CD14-positive monocyte (primary cell): ENCODE results near the gene TNFRSF12A. TPM values are rescaled to one million over a fixed set of nuclear protein-coding genes. Genes with fewer than 3 reads are reported as not detected.

Source experiments
- DNase-seq, 3 donors: peaks; one replicate each; pipeline ENCODE4 v3.0.0-alpha.2; 2011 to 2022
- H2AFZ ChIP-seq: 2 replicates; pipeline ENCODE4 v1.6.0; 2012; ENCODE audit warnings: mild to moderate bottlenecking, low read depth, low read length, inconsistent platforms; ENCODE audit not compliant: insufficient read depth, poor library complexity, severe bottlenecking
- H3K27ac ChIP-seq, 2 donors: 1 replicate in 1 of 2; 2 replicates in 1 of 2; pipeline ENCODE4 v1.5.1; 2012 to 2013; ENCODE audit warnings: low read length in 2 of 2, control low read depth in 1 of 2, inconsistent platforms in 1 of 2, low read depth in 1 of 2, mild to moderate bottlenecking in 1 of 2
- H3K27me3 ChIP-seq, 2 donors: one replicate each; pipeline versions ENCODE4 v1.6.0 to v1.6.1; 2011 to 2013; ENCODE audit warnings: low read length in 2 of 2; ENCODE audit not compliant: control insufficient read depth in 2 of 2, insufficient read depth in 2 of 2
- H3K36me3 ChIP-seq, 2 donors: replicated peaks in 1 of 2; 1 replicate in 1 of 2; 2 replicates in 1 of 2; pipeline versions ENCODE4 v1.5.1 to v1.6.1; 2012 to 2013; ENCODE audit warnings: low read length in 2 of 2, control low read depth in 1 of 2, inconsistent platforms in 1 of 2, mild to moderate bottlenecking in 1 of 2; ENCODE audit not compliant: insufficient read depth in 2 of 2, control insufficient read depth in 1 of 2
- H3K4me1 ChIP-seq, 2 donors: 1 replicate in 1 of 2; 2 replicates in 1 of 2; pipeline versions ENCODE4 v1.5.1 to v1.6.1; 2012 to 2013; ENCODE audit warnings: low read length in 2 of 2, control low read depth in 1 of 2, inconsistent platforms in 1 of 2, mild to moderate bottlenecking in 1 of 2, moderate library complexity in 1 of 2; ENCODE audit not compliant: insufficient read depth in 2 of 2, control insufficient read depth in 1 of 2
- H3K4me2 ChIP-seq: replicated peaks from 2 replicates; pipeline ENCODE3; 2012; ENCODE audit warnings: low read length, moderate library complexity, mild to moderate bottlenecking; ENCODE audit not compliant: poor library complexity, severe bottlenecking; ENCODE audit errors: extremely low read depth
- H3K4me3 ChIP-seq, 3 experiments: fragments of 200-600 bp in 1 of 3; sonication (generic) in 1 of 3; replicated peaks in 1 of 3; 1 replicate in 2 of 3; 2 replicates in 1 of 3; pipeline ENCODE4 v1.5.1; 2011 to 2013; ENCODE audit warnings: low read length in 3 of 3, mild to moderate bottlenecking in 3 of 3, control low read depth in 2 of 3, low read depth in 2 of 3, inconsistent platforms in 1 of 3, moderate library complexity in 1 of 3
- H3K79me2 ChIP-seq: 2 replicates; pipeline ENCODE4 v1.6.0; 2012; ENCODE audit warnings: mild to moderate bottlenecking, control low read depth, inconsistent platforms, low read length, moderate library complexity; ENCODE audit not compliant: insufficient read depth
- H3K9ac ChIP-seq: 2 replicates; pipeline ENCODE4 v1.6.0; 2017; ENCODE audit warnings: low read length, mild to moderate bottlenecking; ENCODE audit not compliant: insufficient read depth, poor library complexity, severe bottlenecking
- H3K9me3 ChIP-seq, 2 donors: replicated peaks in 1 of 2; 1 replicate in 1 of 2; 2 replicates in 1 of 2; pipeline versions ENCODE4 v1.5.1 to v1.6.1; 2012 to 2013; ENCODE audit warnings: low read length in 2 of 2, control low read depth in 1 of 2; ENCODE audit not compliant: control insufficient read depth in 1 of 2, insufficient read depth in 1 of 2
- H4K20me1 ChIP-seq: 2 replicates; pipeline ENCODE4 v1.6.0; 2012; ENCODE audit warnings: mild to moderate bottlenecking, low read length, control low read depth, moderate library complexity; ENCODE audit not compliant: insufficient read depth
- H3K27ac Mint-ChIP-seq, 7 donors: one replicate each; pipeline ENCODE4 v1.8.0; 2020; ENCODE audit warnings: mild to moderate bottlenecking in 7 of 7, mixed read lengths in 7 of 7, moderate library complexity in 6 of 7, inconsistent platforms in 2 of 7
- H3K27me3 Mint-ChIP-seq, 3 donors: one replicate each; pipeline ENCODE4 v1.8.0; 2021 to 2022; ENCODE audit warnings: low read depth in 3 of 3, mild to moderate bottlenecking in 3 of 3, mixed read lengths in 3 of 3, moderate library complexity in 3 of 3, inconsistent platforms in 1 of 3
- H3K36me3 Mint-ChIP-seq, 2 donors: one replicate each; pipeline ENCODE4 v1.8.0; 2020; ENCODE audit warnings: mixed read lengths in 2 of 2, inconsistent platforms in 1 of 2, mild to moderate bottlenecking in 1 of 2
- H3K4me1 Mint-ChIP-seq: one replicate; pipeline ENCODE4 v1.8.0; 2020; ENCODE audit warnings: mild to moderate bottlenecking, mixed read lengths
- H3K4me3 Mint-ChIP-seq, 2 donors: one replicate each; pipeline ENCODE4 v1.8.0; 2020; ENCODE audit warnings: mild to moderate bottlenecking in 2 of 2, mixed read lengths in 2 of 2, moderate library complexity in 1 of 2
- H3K9me3 Mint-ChIP-seq, 7 donors: one replicate each; pipeline ENCODE4 v1.8.0; 2020 to 2022; ENCODE audit warnings: mixed read lengths in 7 of 7, mild to moderate bottlenecking in 6 of 7, moderate library complexity in 6 of 7, inconsistent platforms in 2 of 7
- WGBS: methylation state at CpG from one replicate; pipeline ENCODE4 v1.1.5; 2013; ENCODE audit warnings: missing lambda C conversion rate; ENCODE audit not compliant: insufficient coverage; 5-methylcytosine and 5-hydroxymethylcytosine counted together
- intact Hi-C, 2 donors: fragments of 100-400 bp; cut with micrococcal nuclease; formaldehyde crosslinking; loops; one replicate each; pipeline versions ENCODE4 v1.15.0 to v1.15.1; 2023
- polyA plus RNA-seq, 3 donors: library from polyadenylated mRNA; depleted of rRNA in 1 of 3; unstranded in 2 of 3; stranded (reverse) in 1 of 3; fragments of 300-500 nt in 2 of 3; fragments of >200 nt in 1 of 3; fragmentation: Illumina TruSeq in 2 of 3; gene quantifications; 1 replicate in 2 of 3; 2 replicates in 1 of 3; pipeline ENCODE4 v1.2.3, GENCODE V29; 2012 to 2021
- TF ChIP-seq, protein P1 (sequence below): fragments of 200-600 bp; IDR thresholded peaks from one replicate; pipeline ENCODE4 v1.8.0; 2022; ENCODE audit warnings: antibody characterized with exemption, mild to moderate bottlenecking

TNFRSF12A gene
- polyA plus RNA-seq, 3 donors: 2.9 to 6.2 (median 5.7) TPM

DNA sequence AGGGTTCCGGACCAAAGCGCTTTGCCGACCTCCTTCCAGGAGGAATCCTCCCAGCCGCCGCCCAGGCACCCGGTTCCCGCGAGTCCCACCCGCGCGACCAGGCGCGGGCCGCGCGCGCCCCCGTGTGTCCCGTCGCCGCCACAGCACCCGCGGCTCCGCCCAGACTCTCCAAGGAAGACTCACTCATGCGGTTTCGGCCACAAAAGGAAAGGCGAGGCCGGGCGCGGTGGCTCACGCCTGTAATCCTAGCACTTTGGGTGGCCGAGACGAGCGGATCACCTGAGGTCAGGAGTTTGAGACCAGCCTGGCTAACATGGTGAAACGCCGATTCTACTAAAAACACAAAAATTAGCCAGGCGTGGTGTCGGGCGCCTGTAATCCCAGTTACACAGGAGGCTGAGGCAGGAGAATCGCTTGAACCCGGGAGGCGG lies 36.4 kb upstream of the TNFRSF12A start:
- Mint-ChIP-seq H3K27me3 (peaks cover 3 to 18% (median 4%) of the 10 kb centered on the region in 3 donors), H3K27ac (peak overlapping the region in 4 of 7 donors; percentile 36 to 83 (median 54)), H3K36me3 (no peaks in the 10 kb centered on the region), H3K9me3 (no peaks in the 10 kb centered on the region), H3K4me1 (peaks cover 23% of the 10 kb centered on the region), H3K4me3 (peak overlapping the region; percentile 57 to 76)
- no peaks in the 10 kb centered on the region for H3K27me3 ChIP-seq
- H3K4me2 ChIP-seq: peak overlapping the region; percentile 62
- TF ChIP-seq, protein P1, sequence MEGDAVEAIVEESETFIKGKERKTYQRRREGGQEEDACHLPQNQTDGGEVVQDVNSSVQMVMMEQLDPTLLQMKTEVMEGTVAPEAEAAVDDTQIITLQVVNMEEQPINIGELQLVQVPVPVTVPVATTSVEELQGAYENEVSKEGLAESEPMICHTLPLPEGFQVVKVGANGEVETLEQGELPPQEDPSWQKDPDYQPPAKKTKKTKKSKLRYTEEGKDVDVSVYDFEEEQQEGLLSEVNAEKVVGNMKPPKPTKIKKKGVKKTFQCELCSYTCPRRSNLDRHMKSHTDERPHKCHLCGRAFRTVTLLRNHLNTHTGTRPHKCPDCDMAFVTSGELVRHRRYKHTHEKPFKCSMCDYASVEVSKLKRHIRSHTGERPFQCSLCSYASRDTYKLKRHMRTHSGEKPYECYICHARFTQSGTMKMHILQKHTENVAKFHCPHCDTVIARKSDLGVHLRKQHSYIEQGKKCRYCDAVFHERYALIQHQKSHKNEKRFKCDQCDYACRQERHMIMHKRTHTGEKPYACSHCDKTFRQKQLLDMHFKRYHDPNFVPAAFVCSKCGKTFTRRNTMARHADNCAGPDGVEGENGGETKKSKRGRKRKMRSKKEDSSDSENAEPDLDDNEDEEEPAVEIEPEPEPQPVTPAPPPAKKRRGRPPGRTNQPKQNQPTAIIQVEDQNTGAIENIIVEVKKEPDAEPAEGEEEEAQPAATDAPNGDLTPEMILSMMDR: peak; percentile 95
- intact Hi-C loops: loop anchor here in 1 of 2 donors (2.0 kb wide), 1 partner anchor 15 kb away; the partner anchor contains the start of gene PAQR4
- H3K27ac ChIP-seq: no peak overlapping the region
- H4K20me1 ChIP-seq: no peaks in the 10 kb centered on the region
- H3K36me3 ChIP-seq: no peaks in the 10 kb centered on the region
- no peaks in the 10 kb centered on the region for H3K9me3 ChIP-seq
- no peak overlapping the region for H3K9ac ChIP-seq
- peaks cover 22 to 29% of the 10 kb centered on the region in 2 donors for H3K4me1 ChIP-seq
- 6% methylated on average over 42 of the region's 42 CpGs for WGBS
- H2AFZ ChIP-seq: peak overlapping the region; percentile 62
- peak; percentile 59 to 80 (median 71) for DNase-seq
- H3K79me2 ChIP-seq: peaks cover 11% of the 10 kb centered on the region
- H3K4me3 ChIP-seq: peak overlapping the region in 1 of 3 experiments; percentile 15

GRCh38 chr16:2985462-2985861 lies 34.7 kb upstream of the TNFRSF12A start:
- no peaks in the 10 kb centered on the region for H3K36me3 Mint-ChIP-seq
- H3K4me3 Mint-ChIP-seq: no peak overlapping the region
- H4K20me1 ChIP-seq: no peaks in the 10 kb centered on the region
- H3K9me3 Mint-ChIP-seq: no peaks in the 10 kb centered on the region
- peaks cover 13 to 15% of the 10 kb centered on the region in 2 donors for H3K4me1 ChIP-seq
- H3K4me3 ChIP-seq: no peak overlapping the region
- no peak for DNase-seq
- H3K27me3 ChIP-seq: no peaks in the 10 kb centered on the region
- WGBS: 95% methylated on average over 8 of the region's 9 CpGs
- H3K9me3 ChIP-seq: no peaks in the 10 kb centered on the region
- TF ChIP-seq, protein P1: no peak
- no peak overlapping the region for H3K4me2 ChIP-seq
- intact Hi-C loops: no loop called here
- peaks cover 15% of the 10 kb centered on the region for H3K4me1 Mint-ChIP-seq
- H3K36me3 ChIP-seq: no peaks in the 10 kb centered on the region
- H3K27ac ChIP-seq: no peak overlapping the region
- no peak overlapping the region for H2AFZ ChIP-seq
- H3K27me3 Mint-ChIP-seq: peaks cover 7 to 26% (median 12%) of the 10 kb centered on the region in 3 donors
- no peak overlapping the region for H3K9ac ChIP-seq
- H3K27ac Mint-ChIP-seq: no peak overlapping the region
- H3K79me2 ChIP-seq: no peaks in the 10 kb centered on the region
